ENCODE results near the gene CERS5. TPM values are rescaled to one million over a fixed set of nuclear protein-coding genes. Genes with fewer than 3 reads are reported as not detected.

CERS5 gene, protein sequence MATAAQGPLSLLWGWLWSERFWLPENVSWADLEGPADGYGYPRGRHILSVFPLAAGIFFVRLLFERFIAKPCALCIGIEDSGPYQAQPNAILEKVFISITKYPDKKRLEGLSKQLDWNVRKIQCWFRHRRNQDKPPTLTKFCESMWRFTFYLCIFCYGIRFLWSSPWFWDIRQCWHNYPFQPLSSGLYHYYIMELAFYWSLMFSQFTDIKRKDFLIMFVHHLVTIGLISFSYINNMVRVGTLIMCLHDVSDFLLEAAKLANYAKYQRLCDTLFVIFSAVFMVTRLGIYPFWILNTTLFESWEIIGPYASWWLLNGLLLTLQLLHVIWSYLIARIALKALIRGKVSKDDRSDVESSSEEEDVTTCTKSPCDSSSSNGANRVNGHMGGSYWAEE
- total RNA-seq = 10 to 100 TPM; 41.1 to 58.5 (median 46.2) TPM
- 44.8 TPM for total RNA-seq (2013)
- 20.0 to 43.6 (median 31.2) reads per million in 29 experiments for total RNA-seq

DNA sequence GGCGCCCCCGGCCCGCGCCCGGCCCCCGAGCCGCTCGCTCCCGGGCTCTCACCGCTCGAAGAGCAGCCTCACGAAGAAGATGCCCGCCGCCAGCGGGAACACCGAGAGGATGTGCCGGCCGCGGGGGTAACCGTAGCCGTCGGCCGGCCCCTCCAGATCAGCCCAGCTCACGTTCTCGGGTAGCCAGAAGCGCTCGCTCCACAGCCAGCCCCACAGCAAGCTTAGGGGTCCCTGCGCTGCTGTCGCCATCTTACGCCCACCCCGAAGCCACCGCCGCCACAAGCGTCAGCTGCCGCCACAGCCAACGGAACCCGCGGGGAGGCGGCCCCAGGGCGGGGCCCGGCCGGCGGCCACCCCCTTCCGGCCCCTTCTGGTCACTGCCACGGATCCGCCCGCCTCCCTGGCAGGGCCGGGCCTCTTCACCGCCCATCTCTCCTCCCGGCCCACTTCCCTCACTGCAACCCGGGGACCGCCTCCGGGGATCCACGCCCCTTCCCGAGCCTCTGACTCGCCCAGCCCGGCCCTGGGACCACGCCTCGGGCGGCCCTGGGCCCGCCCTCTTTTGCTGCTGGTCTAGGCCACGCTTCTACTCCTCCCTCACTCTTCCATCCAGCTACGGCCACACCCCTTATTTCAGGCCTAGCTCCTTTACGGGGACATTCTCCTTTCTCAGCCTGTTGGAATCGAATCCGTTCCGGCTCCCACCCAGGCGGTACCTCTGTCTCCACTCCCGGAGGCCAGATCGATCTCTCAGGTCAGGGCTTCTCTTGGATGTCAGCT, at the start of gene CERS5:
Gene CERS5, minus strand, starts transcription at position 321 of the 780 bp plus-strand sequence. Its CDS starts 72 bp downstream, at position 249.
- peaks cover 30 to 31% (median 31%) of the 10 kb centered on the region in 3 donors for H3K4me1 Mint-ChIP-seq
- CTCF ChIA-PET = interaction anchor here (0.5 to 3.1 kb wide), 8 partner anchors 9 to 97 kb away, joined by 3 to 26 read pairs (median 6); partner anchors contain the start of gene COX14 (in 2 of the 2)
- POLR2A ChIA-PET = interaction anchor here in 1 of 2 donors (0.7 to 1.8 kb wide), 3 partner anchors 9 to 82 kb away, joined by 4 to 24 read pairs (median 4); partner anchors contain the start of genes COX14 and SMARCD1

DNA sequence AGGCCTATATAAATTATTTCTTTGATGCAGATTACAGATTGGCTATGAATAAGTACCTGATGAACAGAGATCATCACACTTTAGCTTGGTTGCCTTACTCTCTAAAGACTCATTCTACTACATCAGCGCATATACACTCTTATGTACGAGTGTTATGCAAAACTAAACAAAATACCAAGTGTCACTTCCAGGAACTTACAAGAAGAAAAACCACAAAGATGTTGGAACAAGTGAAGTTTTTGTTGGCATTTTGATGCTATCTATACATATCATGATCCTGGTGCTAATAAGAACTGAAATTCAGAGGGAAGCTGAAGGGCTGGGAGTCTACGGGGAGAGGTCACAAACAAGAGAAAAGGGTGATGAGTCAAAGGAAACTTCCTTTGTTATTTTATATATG, 47.9 kb upstream of the CERS5 start:
- Mint-ChIP-seq H3K4me3 (no peak overlapping the region), H3K9me3 (no peaks in the 10 kb centered on the region), H3K36me3 (no peaks in the 10 kb centered on the region), H3K4me1 (peaks cover 57 to 71% (median 61%) of the 10 kb centered on the region in 3 donors), H3K27me3 (no peaks in the 10 kb centered on the region), H3K27ac (peak overlapping the region; percentile 64 to 75)
- Histone ChIP-seq H3K4me3 (ENCODE audit: control insufficient read depth in 1 of 2, extremely low read depth in 1 of 2, low read length in 1 of 2) (no peak overlapping the region), H3K27me3 (replicated peaks in 1 of 2; ENCODE audit: control insufficient read depth in 2 of 2, extremely low read depth in 1 of 2, insufficient read depth in 2 of 2, low read length in 1 of 2) (no peaks in the 10 kb centered on the region), H3K36me3 (ENCODE audit: control insufficient read depth in 2 of 2, extremely low read depth in 1 of 2, insufficient read depth in 1 of 2, low read length in 1 of 2) (peaks cover 0 to 3% of the 10 kb centered on the region in 2 donors), H3K27ac (ENCODE audit: low read length) (no peak overlapping the region), H3K9me3 (no peaks in the 10 kb centered on the region), H3K4me1 (ENCODE audit: control insufficient read depth in 1 of 2, extremely low read depth in 1 of 2, insufficient read depth in 2 of 2, low read length in 2 of 2) (peaks cover 25 to 43% of the 10 kb centered on the region in 2 experiments)
- CTCF ChIA-PET = no interaction called here
- POLR2A ChIA-PET = interaction anchor here in 1 of 2 donors (0.6 kb wide), 1 partner anchor 299 kb away, joined by 5 read pairs; no protein-coding TSS in a partner anchor
- ATAC-seq (replicated peaks in 1 of 4) (no peak), DNase-seq (no peak)
- WGBS (ENCODE audit: insufficient coverage) = no CpG with 5 or more reads among the region's 3 CpGs

More for the DNA sequence above, at the start of gene CERS5:
- H3K4me1 ChIP-seq (ENCODE audit: control insufficient read depth in 1 of 2, extremely low read depth in 1 of 2, insufficient read depth in 2 of 2, low read length in 2 of 2) = peaks cover 0 to 22% of the 10 kb centered on the region in 2 experiments
- H3K27me3 ChIP-seq (replicated peaks in 1 of 2; ENCODE audit: control insufficient read depth in 2 of 2, extremely low read depth in 1 of 2, insufficient read depth in 2 of 2, low read length in 1 of 2) = no peaks in the 10 kb centered on the region
- peaks cover 3% of the 10 kb centered on the region for H3K36me3 Mint-ChIP-seq
- no peaks in the 10 kb centered on the region for H3K9me3 ChIP-seq
- H3K4me3 ChIP-seq (ENCODE audit: control insufficient read depth in 1 of 2, extremely low read depth in 1 of 2, low read length in 1 of 2) = peak within 1 kb of the TSS; percentile 58 to 90
- no peaks in the 10 kb centered on the region for H3K9me3 Mint-ChIP-seq
- DNase-seq (peak; percentile 91 to 97 (median 94)), ATAC-seq (replicated peaks in 1 of 4) (peak; percentile 95 to 98 (median 97))
- no peaks in the 10 kb centered on the region for H3K36me3 ChIP-seq (ENCODE audit: control insufficient read depth in 2 of 2, extremely low read depth in 1 of 2, insufficient read depth in 1 of 2, low read length in 1 of 2)
- H3K4me3 Mint-ChIP-seq = peak within 1 kb of the TSS; percentile 79 to 93 (median 92)
- peak within 1 kb of the TSS; percentile 92 for H3K27ac Mint-ChIP-seq
- peak within 1 kb of the TSS; percentile 68 for H3K27ac ChIP-seq (ENCODE audit: low read length)
- no peaks in the 10 kb centered on the region for H3K27me3 Mint-ChIP-seq
- WGBS (ENCODE audit: insufficient coverage) = 2% methylated on average over 67 of the region's 70 CpGs

DNA sequence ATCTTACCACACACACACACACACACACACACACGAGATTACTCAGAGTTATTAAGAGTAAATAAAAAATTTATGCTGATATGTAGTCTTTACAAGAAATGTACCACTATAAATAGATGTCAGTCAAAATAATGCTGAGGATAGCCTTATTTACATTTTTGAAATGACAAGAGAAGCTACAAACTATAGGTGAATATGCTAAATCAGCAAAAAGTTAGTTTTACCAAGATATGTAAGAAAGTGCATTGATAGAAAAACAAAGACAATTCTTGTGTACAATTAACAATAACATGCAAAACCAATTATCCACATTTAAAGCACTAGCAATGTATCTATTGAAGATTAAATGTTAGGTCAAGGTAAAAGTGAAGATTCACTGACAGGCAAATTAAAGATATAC, 46.8 kb upstream of the CERS5 start:
- Mint-ChIP-seq H3K4me3 (no peak overlapping the region), H3K9me3 (no peaks in the 10 kb centered on the region), H3K27ac (peak overlapping the region; percentile 64 to 75), H3K36me3 (no peaks in the 10 kb centered on the region), H3K4me1 (peaks cover 49 to 66% (median 53%) of the 10 kb centered on the region in 3 donors), H3K27me3 (no peaks in the 10 kb centered on the region)
- H3K27ac ChIP-seq (ENCODE audit: low read length) = peak overlapping the region; percentile 39
- H3K36me3 ChIP-seq (ENCODE audit: control insufficient read depth in 2 of 2, extremely low read depth in 1 of 2, insufficient read depth in 1 of 2, low read length in 1 of 2) = peaks cover 0 to 3% of the 10 kb centered on the region in 2 donors
- no peak overlapping the region for H3K4me3 ChIP-seq (ENCODE audit: control insufficient read depth in 1 of 2, extremely low read depth in 1 of 2, low read length in 1 of 2)
- ChIA-PET CTCF (interaction anchor here in 1 of 2 donors (3.8 kb wide), 1 partner anchor 8 kb away, joined by 21 read pairs; no protein-coding TSS in a partner anchor), POLR2A (no interaction called here)
- DNase-seq = no peak
- no peaks in the 10 kb centered on the region for H3K27me3 ChIP-seq (replicated peaks in 1 of 2; ENCODE audit: control insufficient read depth in 2 of 2, extremely low read depth in 1 of 2, insufficient read depth in 2 of 2, low read length in 1 of 2)
- no peaks in the 10 kb centered on the region for H3K9me3 ChIP-seq
- H3K4me1 ChIP-seq (ENCODE audit: control insufficient read depth in 1 of 2, extremely low read depth in 1 of 2, insufficient read depth in 2 of 2, low read length in 2 of 2) = peaks cover 25 to 41% of the 10 kb centered on the region in 2 experiments
- no peak for ATAC-seq (replicated peaks in 1 of 4)
- no CpG with 5 or more reads among the region's 1 CpG for WGBS (ENCODE audit: insufficient coverage)

DNA sequence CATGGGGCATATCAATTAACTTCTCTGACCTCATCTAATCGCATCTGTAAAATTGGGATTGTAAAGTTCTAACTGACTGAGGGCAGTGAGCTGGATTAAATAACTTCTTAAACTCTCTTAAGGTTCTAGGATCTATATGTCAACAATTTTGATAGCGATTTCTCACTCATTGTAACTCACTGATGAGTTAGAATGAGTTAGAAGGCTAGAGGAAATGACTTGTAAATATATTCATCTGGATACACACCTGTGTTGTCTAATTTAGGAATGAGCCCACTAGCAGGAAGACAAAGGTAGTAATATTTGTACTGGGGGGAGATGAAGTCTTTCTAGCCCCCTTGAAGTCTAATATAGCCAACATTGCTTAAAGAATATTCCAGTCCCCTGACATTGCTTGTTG, 46.3 kb upstream of the CERS5 start:
- DNase-seq = no peak
- ChIA-PET POLR2A (no interaction called here), CTCF (interaction anchor here in 1 of 2 donors (0.5 to 3.8 kb wide), 2 partner anchors 8 to 11 kb away, joined by 4 to 21 read pairs; no protein-coding TSS in a partner anchor)
- H3K9me3 ChIP-seq = no peaks in the 10 kb centered on the region
- Mint-ChIP-seq H3K4me1 (peaks cover 47 to 63% (median 53%) of the 10 kb centered on the region in 3 donors), H3K36me3 (no peaks in the 10 kb centered on the region), H3K4me3 (no peak overlapping the region), H3K27me3 (no peaks in the 10 kb centered on the region), H3K27ac (peak overlapping the region; percentile 64 to 75), H3K9me3 (no peaks in the 10 kb centered on the region)
- peak overlapping the region; percentile 39 for H3K27ac ChIP-seq (ENCODE audit: low read length)
- no peak for ATAC-seq (replicated peaks in 1 of 4)
- peaks cover 0 to 3% of the 10 kb centered on the region in 2 donors for H3K36me3 ChIP-seq (ENCODE audit: control insufficient read depth in 2 of 2, extremely low read depth in 1 of 2, insufficient read depth in 1 of 2, low read length in 1 of 2)
- WGBS (ENCODE audit: insufficient coverage) = no CpG with 5 or more reads among the region's 2 CpGs
- H3K27me3 ChIP-seq (replicated peaks in 1 of 2; ENCODE audit: control insufficient read depth in 2 of 2, extremely low read depth in 1 of 2, insufficient read depth in 2 of 2, low read length in 1 of 2) = no peaks in the 10 kb centered on the region
- no peak overlapping the region for H3K4me3 ChIP-seq (ENCODE audit: control insufficient read depth in 1 of 2, extremely low read depth in 1 of 2, low read length in 1 of 2)
- peaks cover 25 to 41% of the 10 kb centered on the region in 2 experiments for H3K4me1 ChIP-seq (ENCODE audit: control insufficient read depth in 1 of 2, extremely low read depth in 1 of 2, insufficient read depth in 2 of 2, low read length in 2 of 2)

DNA sequence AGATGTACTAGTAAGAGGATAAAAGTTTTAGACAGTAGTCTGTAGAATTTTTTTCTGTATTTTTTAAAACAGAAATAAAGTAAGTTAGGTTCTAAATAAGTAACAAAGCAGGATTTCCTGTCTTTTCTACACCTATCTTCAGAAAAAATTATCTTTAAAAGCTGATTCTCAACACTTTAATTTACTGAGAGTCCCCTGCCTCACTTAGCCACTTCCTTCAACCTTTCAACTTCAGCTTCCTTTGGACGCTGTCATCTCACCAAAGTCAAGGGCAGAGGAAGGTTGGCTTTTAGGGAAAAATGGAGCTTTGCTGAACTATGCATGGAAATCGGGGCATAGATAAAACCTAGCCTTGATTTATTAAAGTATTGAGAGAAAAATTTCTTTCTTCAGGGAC, 44.9 kb upstream of the CERS5 start:
- peak in 1 of 35 experiments; percentile 29 for DNase-seq
- peaks cover 0 to under 1% of the 10 kb centered on the region in 2 donors for H3K36me3 ChIP-seq (ENCODE audit: control insufficient read depth in 2 of 2, extremely low read depth in 1 of 2, insufficient read depth in 1 of 2, low read length in 1 of 2)
- ATAC-seq (replicated peaks in 1 of 4) = peak; percentile 52 to 69 (median 63)
- peak overlapping the region in 2 of 3 donors; percentile 53 to 71 for H3K4me3 Mint-ChIP-seq
- peaks cover 41 to 53% (median 48%) of the 10 kb centered on the region in 3 donors for H3K4me1 Mint-ChIP-seq
- no peaks in the 10 kb centered on the region for H3K36me3 Mint-ChIP-seq
- peaks cover 25 to 37% of the 10 kb centered on the region in 2 experiments for H3K4me1 ChIP-seq (ENCODE audit: control insufficient read depth in 1 of 2, extremely low read depth in 1 of 2, insufficient read depth in 2 of 2, low read length in 2 of 2)
- H3K27ac ChIP-seq (ENCODE audit: low read length) = peak overlapping the region; percentile 81
- POLR2A ChIA-PET = interaction anchor here in 1 of 2 donors (0.6 kb wide), 2 partner anchors 11 to 1122 kb away, joined by 3 to 4 read pairs; no protein-coding TSS in a partner anchor
- peak overlapping the region; percentile 97 to 99 for H3K27ac Mint-ChIP-seq
- CTCF ChIA-PET = interaction anchor here (0.5 to 3.8 kb wide), 4 partner anchors 10 to 960 kb away, joined by 3 to 21 read pairs (median 4); no protein-coding TSS in a partner anchor
- H3K9me3 Mint-ChIP-seq = no peaks in the 10 kb centered on the region
- peak overlapping the region in 1 of 2 donors; percentile 38 for H3K4me3 ChIP-seq (ENCODE audit: control insufficient read depth in 1 of 2, extremely low read depth in 1 of 2, low read length in 1 of 2)
- no CpG with 5 or more reads among the region's 2 CpGs for WGBS (ENCODE audit: insufficient coverage)
- H3K27me3 Mint-ChIP-seq = no peaks in the 10 kb centered on the region
- no peaks in the 10 kb centered on the region for H3K9me3 ChIP-seq
- H3K27me3 ChIP-seq (replicated peaks in 1 of 2; ENCODE audit: control insufficient read depth in 2 of 2, extremely low read depth in 1 of 2, insufficient read depth in 2 of 2, low read length in 1 of 2) = no peaks in the 10 kb centered on the region
